Trophoblast cell (in vitro differentiated cells and primary cell): Measurements from ENCODE around the gene DIRAS1.

Experiments
- DNase-seq, 2 donors: peaks; one replicate each; pipeline ENCODE4 v3.0.0-alpha.2; 2016
- H2AFZ ChIP-seq: 2 replicates; pipeline ENCODE4 v1.6.1; 2013; ENCODE audit warnings: low read length, moderate library complexity, mild to moderate bottlenecking; ENCODE audit not compliant: insufficient read depth, poor library complexity
- H2AK5ac ChIP-seq: 2 replicates; pipeline ENCODE4 v1.6.1; 2013; ENCODE audit warnings: mild to moderate bottlenecking, low read length
- H2BK120ac ChIP-seq: 2 replicates; pipeline ENCODE4 v1.6.1; 2013; ENCODE audit warnings: low read length, mild to moderate bottlenecking, moderate library complexity; ENCODE audit not compliant: insufficient read depth, poor library complexity
- H2BK12ac ChIP-seq: 2 replicates; pipeline ENCODE4 v1.6.1; 2013; ENCODE audit warnings: mild to moderate bottlenecking, low read length, moderate library complexity
- H2BK5ac ChIP-seq: 2 replicates; pipeline ENCODE4 v1.6.1; 2013; ENCODE audit warnings: low read length, low read depth, moderate library complexity, mild to moderate bottlenecking; ENCODE audit not compliant: poor library complexity
- H3K14ac ChIP-seq: 2 replicates; pipeline ENCODE4 v1.6.1; 2013; ENCODE audit warnings: mild to moderate bottlenecking, low read length
- H3K18ac ChIP-seq: 2 replicates; pipeline ENCODE4 v1.6.1; 2013; ENCODE audit warnings: mild to moderate bottlenecking, low read length
- H3K23ac ChIP-seq: 2 replicates; pipeline ENCODE4 v1.6.1; 2013; ENCODE audit warnings: low read length
- H3K27ac ChIP-seq: 2 replicates; pipeline ENCODE4 v1.5.1; 2013; ENCODE audit warnings: low read depth, mild to moderate bottlenecking, inconsistent platforms, low read length, moderate library complexity
- H3K27me3 ChIP-seq: 2 replicates; pipeline ENCODE4 v1.6.1; 2013; ENCODE audit warnings: inconsistent platforms, mild to moderate bottlenecking, low read length, moderate library complexity; ENCODE audit not compliant: insufficient read depth
- H3K36me3 ChIP-seq, 2 experiments: 1 replicate in 1 of 2; 2 replicates in 1 of 2; pipeline ENCODE4 v1.6.1; 2013; ENCODE audit warnings: low read length in 2 of 2, mild to moderate bottlenecking in 2 of 2, moderate library complexity in 1 of 2; ENCODE audit not compliant: insufficient read depth in 2 of 2, control insufficient read depth in 1 of 2
- H3K4ac ChIP-seq: 2 replicates; pipeline ENCODE4 v1.6.1; 2013; ENCODE audit warnings: low read depth, mild to moderate bottlenecking, low read length, moderate library complexity
- H3K4me1 ChIP-seq, 2 experiments: 1 replicate in 1 of 2; 2 replicates in 1 of 2; pipeline ENCODE4 v1.6.1; 2013; ENCODE audit warnings: low read length in 2 of 2, mild to moderate bottlenecking in 2 of 2, moderate library complexity in 1 of 2; ENCODE audit not compliant: insufficient read depth in 2 of 2, control insufficient read depth in 1 of 2
- H3K4me2 ChIP-seq: 2 replicates; pipeline ENCODE4 v1.6.1; 2013; ENCODE audit warnings: inconsistent platforms, mild to moderate bottlenecking, low read length, moderate library complexity
- H3K4me3 ChIP-seq: 2 replicates; pipeline ENCODE4 v1.5.1; 2013; ENCODE audit warnings: mild to moderate bottlenecking, low read depth, low read length, inconsistent platforms
- H3K79me1 ChIP-seq: one replicate; pipeline ENCODE4 v1.6.1; 2013; ENCODE audit warnings: low read length
- H3K79me2 ChIP-seq: 2 replicates; pipeline ENCODE4 v1.6.1; 2013; ENCODE audit warnings: low read length, mild to moderate bottlenecking; ENCODE audit not compliant: control insufficient read depth, insufficient read depth, poor library complexity
- H3K9ac ChIP-seq: 2 replicates; pipeline ENCODE4 v1.6.1; 2013; ENCODE audit warnings: mild to moderate bottlenecking, low read length
- H3K9me3 ChIP-seq: 2 replicates; pipeline ENCODE4 v1.6.1; 2013; ENCODE audit warnings: low read depth, mild to moderate bottlenecking, control low read depth, inconsistent platforms, low read length; ENCODE audit not compliant: insufficient read depth
- H4K12ac ChIP-seq: 2 replicates; pipeline ENCODE4 v1.6.1; 2013; ENCODE audit warnings: low read depth, mild to moderate bottlenecking, low read length, moderate library complexity
- H4K8ac ChIP-seq: 2 replicates; pipeline ENCODE4 v1.6.1; 2013; ENCODE audit warnings: low read depth, mild to moderate bottlenecking, low read length, moderate library complexity
- H4K91ac ChIP-seq: one replicate; pipeline ENCODE4 v1.6.1; 2013; ENCODE audit warnings: low read depth, mild to moderate bottlenecking, low read length, moderate library complexity
- WGBS: extraction: QIAGEN DNeasy Blood & Tissue Kit; methylation state at CpG from one replicate; pipeline ENCODE4 v1.1.7; 2013; ENCODE audit warnings: missing lambda C conversion rate; ENCODE audit not compliant: insufficient read length, insufficient coverage; ENCODE audit errors: extremely low coverage; 5-methylcytosine and 5-hydroxymethylcytosine counted together

DIRAS1 gene

DNA sequence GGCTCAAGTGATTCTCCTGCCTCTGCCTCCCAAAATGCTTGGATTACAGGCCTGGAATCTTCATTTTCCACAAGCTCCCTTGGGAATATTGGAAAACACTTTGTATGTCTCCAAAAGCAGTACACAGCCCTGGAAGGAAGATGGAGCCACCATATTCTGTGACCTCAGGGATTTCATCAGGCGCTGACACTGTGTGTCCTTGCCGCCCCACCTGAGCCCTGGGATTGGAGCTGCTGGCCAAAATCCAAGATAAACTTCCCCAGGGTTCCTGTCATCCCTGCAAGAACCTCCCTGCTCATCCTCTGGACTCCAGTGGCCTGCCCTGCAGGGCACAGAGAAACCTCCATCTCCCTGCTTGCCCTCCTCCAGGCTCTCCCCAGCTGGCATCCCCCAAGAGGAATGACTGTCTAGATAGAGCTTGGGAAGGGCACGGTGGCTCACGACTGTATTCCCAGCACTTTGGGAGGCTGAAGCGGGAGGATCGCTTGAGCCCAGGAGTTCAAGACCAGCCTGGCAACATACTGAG lies 17.4 kb downstream of the DIRAS1 start:
- Histone ChIP-seq H2AK5ac (no peak overlapping the region), H3K18ac (no peak overlapping the region), H3K9ac (no peak overlapping the region), H3K9me3 (peaks cover 5% of the 10 kb centered on the region), H3K27ac (no peak overlapping the region), H3K79me2 (peaks cover 2% of the 10 kb centered on the region), H4K12ac (no peak overlapping the region), H2BK5ac (no peak overlapping the region), H2AFZ (no peak overlapping the region), H3K27me3 (peaks cover 16% of the 10 kb centered on the region), H3K36me3 (no peaks in the 10 kb centered on the region), H3K23ac (no peak overlapping the region), H2BK12ac (no peak overlapping the region), H3K14ac (no peak overlapping the region), H3K4me2 (no peak overlapping the region), H4K8ac (no peak overlapping the region), H3K79me1 (peaks cover 2% of the 10 kb centered on the region), H2BK120ac (no peak overlapping the region), H3K4me3 (no peak overlapping the region), H4K91ac (no peak overlapping the region), H3K4me1 (peaks cover 2 to 3% of the 10 kb centered on the region in 2 experiments), H3K4ac (no peak overlapping the region)
- DNase-seq = no peak
- WGBS = no CpG with 5 or more reads among the region's 6 CpGs

DNA sequence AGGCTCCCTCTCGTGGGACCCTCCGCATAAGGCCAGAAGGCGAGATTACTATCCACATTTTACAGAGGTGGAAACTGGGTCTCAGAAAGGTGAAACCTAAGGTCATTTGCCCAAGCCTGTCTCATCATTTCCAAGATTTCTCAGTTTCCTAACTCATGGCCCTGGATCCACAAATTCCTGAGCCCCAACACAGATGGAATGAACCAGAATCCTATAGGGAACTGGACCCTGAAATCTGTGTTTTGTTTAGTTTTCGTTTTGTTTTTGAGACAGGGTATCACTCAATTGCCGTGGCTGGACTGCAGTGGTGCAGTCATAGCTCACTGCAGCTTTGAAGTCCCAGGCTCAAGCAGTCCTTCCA lies 18.1 kb downstream of the DIRAS1 start:
- Histone ChIP-seq H3K36me3 (no peaks in the 10 kb centered on the region), H3K18ac (no peak overlapping the region), H2BK5ac (no peak overlapping the region), H3K14ac (no peak overlapping the region), H3K4me1 (peaks cover 2 to 3% of the 10 kb centered on the region in 2 experiments), H3K79me2 (peaks cover 2% of the 10 kb centered on the region), H3K79me1 (peaks cover 2% of the 10 kb centered on the region), H3K27ac (no peak overlapping the region), H3K4me3 (no peak overlapping the region), H4K12ac (peak overlapping the region; percentile 50), H2AK5ac (no peak overlapping the region), H2AFZ (no peak overlapping the region), H3K27me3 (peaks cover 16% of the 10 kb centered on the region), H3K23ac (no peak overlapping the region), H4K91ac (no peak overlapping the region), H3K9me3 (peaks cover 5% of the 10 kb centered on the region), H3K4ac (no peak overlapping the region), H3K9ac (no peak overlapping the region), H2BK12ac (no peak overlapping the region), H2BK120ac (no peak overlapping the region), H3K4me2 (peak overlapping the region; percentile 32), H4K8ac (peak overlapping the region; percentile 89)
- DNase-seq = no peak
- WGBS = no CpG with 5 or more reads among the region's 5 CpGs

DNA sequence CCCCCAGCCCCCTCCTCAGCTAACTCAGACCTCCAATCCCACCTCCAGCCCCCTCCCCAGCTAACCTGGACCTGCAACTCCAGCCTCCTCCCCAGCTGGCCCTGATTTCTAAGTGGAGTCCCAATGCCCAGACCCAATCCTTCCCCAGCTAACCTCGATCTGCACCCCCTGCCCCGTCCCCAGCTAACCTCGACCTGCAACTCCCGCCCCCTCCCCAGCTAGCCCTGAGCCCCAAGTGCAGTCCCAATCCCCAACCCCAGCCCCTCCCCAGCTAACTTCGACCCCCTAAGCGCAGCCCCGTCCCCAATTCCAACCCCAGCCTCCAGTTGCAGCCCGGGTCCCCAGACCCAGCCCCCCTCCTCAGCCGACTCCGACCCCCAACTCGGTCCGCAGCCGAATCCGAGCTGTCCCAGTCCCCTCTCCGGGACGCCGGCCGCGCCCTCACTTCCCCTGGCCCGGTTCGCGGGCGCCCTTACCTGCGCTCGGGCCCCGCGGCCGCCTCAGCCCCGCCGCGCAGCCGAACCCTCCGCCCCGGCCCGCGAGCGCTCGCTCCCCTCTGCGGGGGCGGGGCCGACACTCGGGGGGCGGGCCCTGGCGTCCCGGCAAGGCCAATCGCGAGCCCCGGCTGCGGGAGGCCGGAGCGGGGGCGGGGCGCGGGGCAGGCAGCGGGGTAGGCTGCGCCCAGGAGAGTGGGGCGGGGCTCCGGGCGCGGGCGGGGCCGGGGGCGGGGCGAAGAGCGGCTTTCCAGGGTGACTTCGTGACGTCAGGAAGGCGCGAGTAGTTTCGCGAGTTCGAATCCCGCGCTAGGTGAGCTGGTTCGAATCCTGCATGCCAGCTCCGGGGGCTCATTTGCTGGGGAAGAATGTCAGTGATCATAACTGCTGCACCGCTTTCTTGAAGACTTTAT lies 18.7 kb downstream of the DIRAS1 start, which contains the start of gene GNG7:
GNG7 (minus strand) TSS at position 525 of the 907 bp plus-strand sequence. CDS start 182,006 bp downstream, outside the sequence.
- Histone ChIP-seq H3K36me3 (no peaks in the 10 kb centered on the region), H3K27me3 (peaks cover 16% of the 10 kb centered on the region), H3K4me1 (peaks cover 2 to 3% of the 10 kb centered on the region in 2 experiments), H3K18ac (peak within 1 kb of the TSS; percentile 72), H2BK5ac (no peak within 1 kb of the TSS), H3K79me2 (peaks cover 2% of the 10 kb centered on the region), H3K14ac (peak within 1 kb of the TSS; percentile 87), H2BK120ac (peak within 1 kb of the TSS; percentile 46), H3K23ac (no peak within 1 kb of the TSS), H3K4ac (no peak within 1 kb of the TSS), H3K4me3 (peak within 1 kb of the TSS; percentile 79), H3K27ac (no peak within 1 kb of the TSS), H4K8ac (peak within 1 kb of the TSS; percentile 91), H3K79me1 (peaks cover 2% of the 10 kb centered on the region), H3K9ac (peak within 1 kb of the TSS; percentile 80), H3K9me3 (peaks cover 5% of the 10 kb centered on the region), H2BK12ac (peak within 1 kb of the TSS; percentile 53), H2AFZ (peak within 1 kb of the TSS; percentile 83), H4K91ac (no peak within 1 kb of the TSS), H4K12ac (peak within 1 kb of the TSS; percentile 91), H3K4me2 (peak within 1 kb of the TSS; percentile 95), H2AK5ac (no peak within 1 kb of the TSS)
- WGBS = no CpG with 5 or more reads among the region's 77 CpGs
- peak; percentile 64 to 72 for DNase-seq

- peak overlapping the region; percentile 79 for H3K4me3 ChIP-seq
- DNase-seq = no peak
- no peak overlapping the region for H3K14ac ChIP-seq
- no peak overlapping the region for H3K18ac ChIP-seq
- H4K12ac ChIP-seq = no peak overlapping the region
- no peak overlapping the region for H2BK120ac ChIP-seq
- no peak overlapping the region for H2AFZ ChIP-seq
- peak overlapping the region; percentile 95 for H3K4me2 ChIP-seq
- no peak overlapping the region for H3K23ac ChIP-seq
- H4K8ac ChIP-seq = peak overlapping the region; percentile 35
- H3K36me3 ChIP-seq = no peaks in the 10 kb centered on the region
- H3K27me3 ChIP-seq = peaks cover 16% of the 10 kb centered on the region
- no peak overlapping the region for H3K4ac ChIP-seq
- H2BK5ac ChIP-seq = no peak overlapping the region
- H3K79me1 ChIP-seq = peaks cover 2% of the 10 kb centered on the region
- H3K4me1 ChIP-seq = peaks cover 2 to 3% of the 10 kb centered on the region in 2 experiments
- peaks cover 5% of the 10 kb centered on the region for H3K9me3 ChIP-seq
- no peak overlapping the region for H4K91ac ChIP-seq
- peak overlapping the region; percentile 53 for H2BK12ac ChIP-seq
- H3K27ac ChIP-seq = no peak overlapping the region
- H3K9ac ChIP-seq = no peak overlapping the region
- H2AK5ac ChIP-seq = no peak overlapping the region
- H3K79me2 ChIP-seq = peaks cover 2% of the 10 kb centered on the region
- no CpG with 5 or more reads among the region's 9 CpGs for WGBS
These were observed 19.6 kb downstream of the DIRAS1 start for GRCh38 chr19:2701361-2702169.
